Epithelial cell of esophagus (primary cell): Measurements from ENCODE around the gene FBXO3.
A peak's percentile ranks its signal among the peaks of the same experiment; 100 is the strongest.

Experiments used
- DNase-seq: peaks from one replicate; pipeline ENCODE4 v3.0.0; 2010; ENCODE audit warnings: low read depth
- H3K4me3 ChIP-seq: 2 replicates; pipeline ENCODE4 v1.5.1; 2011; ENCODE audit warnings: mild to moderate bottlenecking, low read length, control low read depth
- TF ChIP-seq, protein P1 (sequence below): IDR thresholded peaks from 2 replicates; pipeline ENCODE4 v1.5.1; 2011; ENCODE audit warnings: low read depth, mild to moderate bottlenecking, low read length, control low read depth, inconsistent platforms; ENCODE audit not compliant: insufficient read depth; ENCODE audit errors: missing control alignments

Gene FBXO3

DNA sequence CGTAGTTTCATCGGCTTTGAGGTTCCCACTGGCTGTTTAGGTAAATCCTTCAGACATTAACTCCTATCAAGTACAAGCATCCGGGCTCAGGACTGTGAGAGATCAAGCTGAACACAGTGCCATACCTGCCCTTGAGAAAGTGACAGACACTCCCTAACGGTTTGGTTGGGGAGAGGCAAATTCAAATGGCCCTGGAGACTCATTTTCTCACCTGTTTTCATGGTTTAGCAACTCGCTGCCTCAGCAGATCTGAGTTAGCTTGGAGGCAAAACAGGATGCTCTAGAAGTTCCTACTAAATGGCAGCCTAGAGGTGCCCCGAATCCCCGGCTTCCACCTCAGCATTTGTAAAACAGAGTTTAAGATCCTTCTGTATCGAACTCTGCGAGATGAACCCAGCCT, 3.6 kb upstream of the FBXO3 start:
- H3K4me3 ChIP-seq, result no peak overlapping the region
- TF ChIP-seq, protein P1, sequence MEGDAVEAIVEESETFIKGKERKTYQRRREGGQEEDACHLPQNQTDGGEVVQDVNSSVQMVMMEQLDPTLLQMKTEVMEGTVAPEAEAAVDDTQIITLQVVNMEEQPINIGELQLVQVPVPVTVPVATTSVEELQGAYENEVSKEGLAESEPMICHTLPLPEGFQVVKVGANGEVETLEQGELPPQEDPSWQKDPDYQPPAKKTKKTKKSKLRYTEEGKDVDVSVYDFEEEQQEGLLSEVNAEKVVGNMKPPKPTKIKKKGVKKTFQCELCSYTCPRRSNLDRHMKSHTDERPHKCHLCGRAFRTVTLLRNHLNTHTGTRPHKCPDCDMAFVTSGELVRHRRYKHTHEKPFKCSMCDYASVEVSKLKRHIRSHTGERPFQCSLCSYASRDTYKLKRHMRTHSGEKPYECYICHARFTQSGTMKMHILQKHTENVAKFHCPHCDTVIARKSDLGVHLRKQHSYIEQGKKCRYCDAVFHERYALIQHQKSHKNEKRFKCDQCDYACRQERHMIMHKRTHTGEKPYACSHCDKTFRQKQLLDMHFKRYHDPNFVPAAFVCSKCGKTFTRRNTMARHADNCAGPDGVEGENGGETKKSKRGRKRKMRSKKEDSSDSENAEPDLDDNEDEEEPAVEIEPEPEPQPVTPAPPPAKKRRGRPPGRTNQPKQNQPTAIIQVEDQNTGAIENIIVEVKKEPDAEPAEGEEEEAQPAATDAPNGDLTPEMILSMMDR, result no peak
- no peak for DNase-seq

DNA sequence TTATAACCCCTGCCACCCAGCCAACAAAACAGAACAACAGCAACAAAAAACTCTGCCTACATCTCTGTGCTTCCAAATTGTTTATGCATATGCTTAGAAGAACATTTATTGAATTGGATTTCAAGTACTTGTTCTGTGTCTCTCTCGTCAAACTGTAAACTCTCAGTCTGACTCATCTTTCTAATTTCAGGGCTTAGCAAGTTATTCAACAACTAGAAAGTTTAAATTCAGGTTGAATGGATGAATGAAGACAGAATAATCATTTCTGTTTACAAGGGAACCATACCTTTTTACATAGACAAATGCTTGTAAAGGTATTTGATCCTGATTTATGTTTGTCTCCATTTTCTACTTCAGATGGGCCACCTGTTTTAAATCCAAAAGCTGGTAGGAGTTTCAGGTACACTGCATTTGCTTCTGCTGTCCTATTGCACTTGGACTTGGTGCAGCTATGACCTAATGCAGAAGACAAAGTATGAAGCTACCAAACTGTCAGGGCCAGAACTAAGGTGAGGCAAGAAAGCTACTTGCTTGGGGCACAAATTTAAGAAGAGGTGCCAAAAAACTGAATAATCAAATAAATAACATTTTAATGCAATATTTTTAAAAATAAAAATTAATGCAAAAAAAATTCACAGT, 1.6 kb upstream of the FBXO3 start:
- H3K4me3 ChIP-seq, result no peak overlapping the region
- TF ChIP-seq, protein P1, result no peak
- peak; percentile 20 for DNase-seq

- TF ChIP-seq, protein P1, result no peak
- no peak overlapping the region for H3K4me3 ChIP-seq
- DNase-seq, result no peak
These were observed 1.1 kb upstream of the FBXO3 start for GRCh38 chr11:33775467-33775807.

GRCh38 chr11:33774736-33775466, 581 bp upstream of the FBXO3 start:
- peak overlapping the region; percentile 77 for H3K4me3 ChIP-seq
- no peak for DNase-seq
- TF ChIP-seq, protein P1, result no peak

GRCh38 chr11:33773404-33773986, 825 bp downstream of the FBXO3 start:
- peak overlapping the region; percentile 77 for H3K4me3 ChIP-seq
- peak; percentile 38 for DNase-seq
- TF ChIP-seq, protein P1, result peak; percentile 6

DNA sequence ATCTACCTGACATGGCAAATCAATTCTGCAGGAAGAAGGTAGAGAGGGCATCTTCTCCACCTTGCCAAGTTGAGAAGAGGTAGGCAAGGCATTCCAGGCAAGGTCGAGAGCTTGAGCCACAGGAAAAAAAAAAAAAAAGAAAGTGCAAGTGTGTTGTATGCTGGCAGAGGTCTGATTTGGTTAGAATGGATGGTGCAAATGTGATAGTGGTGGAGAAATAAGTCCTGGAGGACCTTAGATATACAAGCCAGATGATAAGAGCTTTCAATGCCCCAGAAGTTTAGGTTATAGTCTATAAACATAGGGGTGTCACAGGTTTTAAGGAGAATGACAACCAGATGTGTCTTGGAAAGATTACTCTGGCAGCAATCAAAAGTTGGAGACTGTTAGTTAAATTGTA, 1.4 kb downstream of the FBXO3 start:
- TF ChIP-seq, protein P1, result no peak
- DNase-seq, result no peak
- no peak overlapping the region for H3K4me3 ChIP-seq
